GM23248 (cell line): ENCODE data around the gene TRAP1. TPM values are rescaled to one million over a fixed set of nuclear protein-coding genes. Genes with fewer than 3 reads are reported as not detected.

Experiments used
- DNase-seq: peaks from one replicate; pipeline ENCODE4 v3.0.0-alpha.2; 2015
- H2AFZ ChIP-seq: fragments of 200-600 bp; sonication (generic); 2 replicates; pipeline ENCODE4 v1.6.1; 2016; ENCODE audit warnings: antibody characterized with exemption
- H3F3A ChIP-seq: fragments of 200-600 bp; sonication (generic); 2 replicates; pipeline ENCODE4 v1.6.1; 2016; ENCODE audit warnings: mild to moderate bottlenecking, antibody characterized with exemption, mixed run types; ENCODE audit not compliant: insufficient read depth
- H3K27ac ChIP-seq: fragments of 200-600 bp; sonication (generic); 2 replicates; pipeline ENCODE4 v1.5.1; 2016; ENCODE audit warnings: mild to moderate bottlenecking
- H3K27me3 ChIP-seq: fragments of 200-600 bp; sonication (generic); replicated peaks from 2 replicates; pipeline ENCODE4 v1.6.1; 2016; ENCODE audit warnings: mild to moderate bottlenecking; ENCODE audit not compliant: insufficient read depth
- H3K36me3 ChIP-seq: fragments of 200-600 bp; sonication (generic); 2 replicates; pipeline ENCODE4 v1.6.1; 2016; ENCODE audit warnings: low read depth, mild to moderate bottlenecking
- H3K4me1 ChIP-seq: fragments of 200-600 bp; sonication (generic); 2 replicates; pipeline ENCODE4 v1.6.1; 2016; ENCODE audit warnings: mild to moderate bottlenecking; ENCODE audit not compliant: insufficient read depth
- H3K4me2 ChIP-seq: fragments of 200-600 bp; sonication (generic); one replicate; pipeline ENCODE4 v1.6.1; 2016; ENCODE audit warnings: mild to moderate bottlenecking; ENCODE audit not compliant: unreplicated experiment
- H3K4me3 ChIP-seq: fragments of 200-600 bp; sonication (generic); 2 replicates; pipeline ENCODE4 v1.5.1; 2016; ENCODE audit warnings: mild to moderate bottlenecking
- H3K79me2 ChIP-seq: fragments of 200-600 bp; sonication (generic); 2 replicates; pipeline ENCODE4 v1.6.1; 2016; ENCODE audit warnings: mild to moderate bottlenecking; ENCODE audit not compliant: insufficient read depth
- H3K9ac ChIP-seq: fragments of 200-600 bp; sonication (generic); 2 replicates; pipeline ENCODE4 v1.6.1; 2016; ENCODE audit warnings: mild to moderate bottlenecking
- H3K9me2 ChIP-seq: fragments of 200-600 bp; sonication (generic); 2 replicates; pipeline ENCODE4 v1.6.1; 2016; ENCODE audit warnings: mixed run types, mild to moderate bottlenecking, moderate library complexity; ENCODE audit not compliant: insufficient read depth
- H3K9me3 ChIP-seq: fragments of 200-600 bp; sonication (generic); one replicate; pipeline ENCODE4 v1.6.1; 2017; ENCODE audit warnings: low read depth
- H4K20me1 ChIP-seq: fragments of 200-600 bp; sonication (generic); 2 replicates; pipeline ENCODE4 v1.6.0; 2016; ENCODE audit not compliant: insufficient read depth
- EZH2 ChIP-seq: fragments of 200-600 bp; sonication (generic); IDR thresholded peaks from 2 replicates; pipeline ENCODE4 v1.6.1; 2018; ENCODE audit warnings: antibody characterized with exemption, mild to moderate bottlenecking; ENCODE audit not compliant: insufficient read depth, poor library complexity, severe bottlenecking
- EZH2phosphoT487 ChIP-seq: fragments of 200-600 bp; sonication (generic); IDR thresholded peaks from 2 replicates; pipeline ENCODE4 v1.6.1; 2018; ENCODE audit warnings: antibody characterized with exemption, moderate library complexity, mild to moderate bottlenecking, low read depth; ENCODE audit not compliant: insufficient read depth
- WGBS, 2 experiments: methylation state at CpG; one replicate each; pipeline ENCODE4 v1.1.6; 2015 to 2017; ENCODE audit warnings: low lambda C conversion rate in 2 of 2, low coverage in 1 of 2; ENCODE audit errors: missing lambda C conversion rate in 2 of 2; 5-methylcytosine and 5-hydroxymethylcytosine counted together
- in situ Hi-C: fragments of 300-500 bp; cut with MboI; formaldehyde crosslinking; loops from 2 replicates; pipeline ENCODE4 v1.15.0; 2020
- polyA plus RNA-seq: library from polyadenylated mRNA; unstranded; fragments of >200 nt; fragmentation: Nextera tagmentation; extraction: Ambion mirVana; gene quantifications from 2 replicates; pipeline ENCODE4 v1.2.1, GENCODE V29; 2016
- total RNA-seq: library from RNA; depleted of rRNA; stranded (reverse); fragments of >200 nt; shearing (Covaris generic); gene quantifications from 2 replicates; pipeline ENCODE4 v1.2.3, GENCODE V29; 2014

TRAP1 gene
- total and polyA plus RNA-seq, 2 experiments from 2014 or later, result 56.6 to 73.4 TPM

- H3K79me2 ChIP-seq, result no peaks in the 10 kb centered on the region
- no peak overlapping the region for H3K4me2 ChIP-seq
- H2AFZ ChIP-seq, result no peak overlapping the region
- TF ChIP-seq EZH2phosphoT487 (no peak), EZH2 (no peak)
- no peaks in the 10 kb centered on the region for H3K4me1 ChIP-seq
- no peaks in the 10 kb centered on the region for H3K27me3 ChIP-seq
- in situ Hi-C loops, result no loop called here
- no peaks in the 10 kb centered on the region for H3K36me3 ChIP-seq
- no peaks in the 10 kb centered on the region for H3F3A ChIP-seq
- H3K9ac ChIP-seq, result no peak overlapping the region
- no peaks in the 10 kb centered on the region for H3K9me3 ChIP-seq
- no peaks in the 10 kb centered on the region for H3K9me2 ChIP-seq
- H3K4me3 ChIP-seq, result no peak overlapping the region
- 75 to 76% methylated on average over 18 of the region's 18 CpGs for WGBS, 2 experiments
- H4K20me1 ChIP-seq, result no peaks in the 10 kb centered on the region
- DNase-seq, result no peak
- H3K27ac ChIP-seq, result no peak overlapping the region
These were observed 65.6 kb downstream of the TRAP1 start for GRCh38 chr16:3651461-3652372.

- no peaks in the 10 kb centered on the region for H3K4me1 ChIP-seq
- TF ChIP-seq EZH2 (no peak), EZH2phosphoT487 (no peak)
- H3K4me3 ChIP-seq, result no peak overlapping the region
- no peak overlapping the region for H3K4me2 ChIP-seq
- in situ Hi-C loops, result no loop called here
- no peaks in the 10 kb centered on the region for H4K20me1 ChIP-seq
- no peak for DNase-seq
- H2AFZ ChIP-seq, result no peak overlapping the region
- H3K27me3 ChIP-seq, result no peaks in the 10 kb centered on the region
- H3K9me3 ChIP-seq, result no peaks in the 10 kb centered on the region
- H3K36me3 ChIP-seq, result no peaks in the 10 kb centered on the region
- 90 to 95% methylated on average over 13 of the region's 13 CpGs for WGBS, 2 experiments
- no peaks in the 10 kb centered on the region for H3K79me2 ChIP-seq
- H3F3A ChIP-seq, result no peaks in the 10 kb centered on the region
- H3K9me2 ChIP-seq, result no peaks in the 10 kb centered on the region
- no peak overlapping the region for H3K27ac ChIP-seq
- no peak overlapping the region for H3K9ac ChIP-seq
These were observed 66.6 kb downstream of the TRAP1 start for GRCh38 chr16:3650631-3651265.

GRCh38 chr16:3646348-3646920, 70.9 kb downstream of the TRAP1 start:
- H3F3A ChIP-seq, result no peaks in the 10 kb centered on the region
- no peak overlapping the region for H2AFZ ChIP-seq
- 73 to 86% methylated on average over 14 to 15 of the region's 15 CpGs for WGBS, 2 experiments
- no peak overlapping the region for H3K4me2 ChIP-seq
- no peaks in the 10 kb centered on the region for H3K9me3 ChIP-seq
- no peaks in the 10 kb centered on the region for H3K79me2 ChIP-seq
- H3K4me1 ChIP-seq, result no peaks in the 10 kb centered on the region
- no peak overlapping the region for H3K4me3 ChIP-seq
- H3K36me3 ChIP-seq, result no peaks in the 10 kb centered on the region
- TF ChIP-seq EZH2phosphoT487 (no peak), EZH2 (no peak)
- DNase-seq, result no peak
- H3K27me3 ChIP-seq, result no peaks in the 10 kb centered on the region
- no peaks in the 10 kb centered on the region for H4K20me1 ChIP-seq
- in situ Hi-C loops, result no loop called here
- no peaks in the 10 kb centered on the region for H3K9me2 ChIP-seq
- no peak overlapping the region for H3K27ac ChIP-seq
- H3K9ac ChIP-seq, result no peak overlapping the region

- H3K9me3 ChIP-seq, result no peaks in the 10 kb centered on the region
- H3F3A ChIP-seq, result no peaks in the 10 kb centered on the region
- TF ChIP-seq EZH2 (no peak), EZH2phosphoT487 (no peak)
- H3K4me2 ChIP-seq, result no peak overlapping the region
- 85% methylated on average over 18 to 19 of the region's 19 CpGs for WGBS, 2 experiments
- no peaks in the 10 kb centered on the region for H3K9me2 ChIP-seq
- in situ Hi-C loops, result no loop called here
- H3K4me1 ChIP-seq, result no peaks in the 10 kb centered on the region
- no peak overlapping the region for H3K9ac ChIP-seq
- H3K79me2 ChIP-seq, result no peaks in the 10 kb centered on the region
- no peaks in the 10 kb centered on the region for H3K27me3 ChIP-seq
- no peaks in the 10 kb centered on the region for H3K36me3 ChIP-seq
- no peak overlapping the region for H3K4me3 ChIP-seq
- no peak for DNase-seq
- H3K27ac ChIP-seq, result no peak overlapping the region
- H4K20me1 ChIP-seq, result no peaks in the 10 kb centered on the region
- H2AFZ ChIP-seq, result no peak overlapping the region
These were observed 71.6 kb downstream of the TRAP1 start for GRCh38 chr16:3645504-3646347.
